IPS-15b (cell line): ENCODE measurements around the gene POMGNT1.
"Not testable (repeated sequence)": the region's sequence is repeated elsewhere in the genome, so short reads cannot be mapped to it uniquely, and the experiment has no call there.

ENCODE experiments used
- H3K27me3 ChIP-seq: one replicate; pipeline ENCODE4 v1.6.1; 2013; ENCODE audit warnings: low read length; ENCODE audit not compliant: control insufficient read depth, insufficient read depth
- H3K36me3 ChIP-seq: one replicate; pipeline ENCODE4 v1.6.1; 2013; ENCODE audit warnings: low read length; ENCODE audit not compliant: control insufficient read depth, insufficient read depth
- H3K4me1 ChIP-seq: one replicate; pipeline ENCODE4 v1.6.1; 2013; ENCODE audit warnings: mild to moderate bottlenecking, low read length; ENCODE audit not compliant: control insufficient read depth, insufficient read depth
- H3K4me3 ChIP-seq: one replicate; pipeline ENCODE4 v1.5.1; 2013; ENCODE audit warnings: low read depth, low read length
- H3K9ac ChIP-seq: one replicate; pipeline ENCODE4 v1.6.1; 2013; ENCODE audit warnings: low read depth, mild to moderate bottlenecking, low read length
- H3K9me3 ChIP-seq: one replicate; pipeline ENCODE4 v1.6.1; 2013; ENCODE audit warnings: mild to moderate bottlenecking, low read length; ENCODE audit not compliant: control insufficient read depth, insufficient read depth

The POMGNT1 gene

GRCh38 chr1:46224966-46225365 lies 26.7 kb upstream of the POMGNT1 start:
- no peak overlapping the region for H3K4me3 ChIP-seq
- peaks cover 14% of the 10 kb centered on the region for H3K4me1 ChIP-seq
- no peaks in the 10 kb centered on the region for H3K36me3 ChIP-seq
- H3K9ac ChIP-seq = no peak overlapping the region
- H3K27me3 ChIP-seq = no peaks in the 10 kb centered on the region
- H3K9me3 ChIP-seq = no peaks in the 10 kb centered on the region

- Histone ChIP-seq H3K4me1 (peaks cover 14% of the 10 kb centered on the region), H3K4me3 (no peak overlapping the region), H3K27me3 (no peaks in the 10 kb centered on the region), H3K36me3 (peaks cover 2% of the 10 kb centered on the region), H3K9me3 (no peaks in the 10 kb centered on the region), H3K9ac (no peak overlapping the region)
These were observed 25.3 kb upstream of the POMGNT1 start for GRCh38 chr1:46223472-46223943.

- H3K9me3 ChIP-seq, H3K36me3 ChIP-seq, H3K9ac ChIP-seq, H3K27me3 ChIP-seq, H3K4me3 ChIP-seq: not testable (repeated sequence)
- peaks cover 14% of the 10 kb centered on the region for H3K4me1 ChIP-seq
These were observed 24.8 kb upstream of the POMGNT1 start for GRCh38 chr1:46223055-46223454.

- H3K9me3 ChIP-seq = no peaks in the 10 kb centered on the region
- no peak overlapping the region for H3K9ac ChIP-seq
- H3K27me3 ChIP-seq = no peaks in the 10 kb centered on the region
- no peak overlapping the region for H3K4me3 ChIP-seq
- peaks cover 2% of the 10 kb centered on the region for H3K36me3 ChIP-seq
- peaks cover 14% of the 10 kb centered on the region for H3K4me1 ChIP-seq
These were observed 23.5 kb upstream of the POMGNT1 start for GRCh38 chr1:46221749-46222148.

- H3K4me1 ChIP-seq = peaks cover 14% of the 10 kb centered on the region
- H3K36me3 ChIP-seq = peaks cover 2% of the 10 kb centered on the region
- H3K27me3 ChIP-seq = no peaks in the 10 kb centered on the region
- H3K9ac ChIP-seq = no peak overlapping the region
- no peaks in the 10 kb centered on the region for H3K9me3 ChIP-seq
- H3K4me3 ChIP-seq = no peak overlapping the region
These were observed 22.6 kb upstream of the POMGNT1 start for GRCh38 chr1:46220808-46221207.

- Histone ChIP-seq H3K4me3 (no peak overlapping the region), H3K36me3 (peaks cover 2% of the 10 kb centered on the region)
These were observed 21.6 kb upstream of the POMGNT1 start for GRCh38 chr1:46219551-46220520.

GRCh38 chr1:46218443-46218842 lies 20.2 kb upstream of the POMGNT1 start:
- no peaks in the 10 kb centered on the region for H3K9me3 ChIP-seq
- peaks cover 11% of the 10 kb centered on the region for H3K4me1 ChIP-seq
- H3K4me3 ChIP-seq = no peak overlapping the region
- H3K27me3 ChIP-seq = no peaks in the 10 kb centered on the region
- H3K36me3 ChIP-seq = peaks cover 2% of the 10 kb centered on the region
- H3K9ac ChIP-seq = no peak overlapping the region

More at GRCh38 chr1:46219551-46220520, 21.6 kb upstream of the POMGNT1 start:
- Histone ChIP-seq H3K9me3 (no peaks in the 10 kb centered on the region), H3K27me3 (no peaks in the 10 kb centered on the region), H3K9ac (no peak overlapping the region), H3K4me1 (peaks cover 14% of the 10 kb centered on the region)

- Histone ChIP-seq H3K9me3 (no peaks in the 10 kb centered on the region), H3K4me1 (no peaks in the 10 kb centered on the region), H3K9ac (no peak overlapping the region), H3K4me3 (no peak overlapping the region), H3K27me3 (no peaks in the 10 kb centered on the region), H3K36me3 (peaks cover 2% of the 10 kb centered on the region)
These were observed 17.3 kb upstream of the POMGNT1 start for GRCh38 chr1:46215504-46215903.

- Histone ChIP-seq H3K36me3 (no peaks in the 10 kb centered on the region), H3K27me3 (no peaks in the 10 kb centered on the region), H3K4me1 (no peaks in the 10 kb centered on the region), H3K9me3 (no peaks in the 10 kb centered on the region), H3K9ac (no peak overlapping the region), H3K4me3 (no peak overlapping the region)
These were observed 12.8 kb upstream of the POMGNT1 start for GRCh38 chr1:46211051-46211450.

- Histone ChIP-seq H3K36me3 (no peaks in the 10 kb centered on the region), H3K4me3 (no peak overlapping the region), H3K4me1 (no peaks in the 10 kb centered on the region), H3K27me3 (no peaks in the 10 kb centered on the region), H3K9ac (no peak overlapping the region), H3K9me3 (no peaks in the 10 kb centered on the region)
These were observed 12.3 kb upstream of the POMGNT1 start for GRCh38 chr1:46210561-46210960.

- Histone ChIP-seq H3K27me3 (no peaks in the 10 kb centered on the region), H3K4me1 (peaks cover 2% of the 10 kb centered on the region), H3K36me3 (no peaks in the 10 kb centered on the region), H3K9ac (no peak overlapping the region), H3K4me3 (no peak overlapping the region), H3K9me3 (no peaks in the 10 kb centered on the region)
These were observed 8.2 kb upstream of the POMGNT1 start for GRCh38 chr1:46206399-46206798.

- Histone ChIP-seq H3K4me1 (peaks cover 2% of the 10 kb centered on the region), H3K4me3 (no peak overlapping the region), H3K9ac (no peak overlapping the region), H3K36me3 (no peaks in the 10 kb centered on the region), H3K9me3 (no peaks in the 10 kb centered on the region), H3K27me3 (no peaks in the 10 kb centered on the region)
These were observed 7.6 kb upstream of the POMGNT1 start for GRCh38 chr1:46205791-46206190.
